ENCODE results near the gene YWHAE.

DNA sequence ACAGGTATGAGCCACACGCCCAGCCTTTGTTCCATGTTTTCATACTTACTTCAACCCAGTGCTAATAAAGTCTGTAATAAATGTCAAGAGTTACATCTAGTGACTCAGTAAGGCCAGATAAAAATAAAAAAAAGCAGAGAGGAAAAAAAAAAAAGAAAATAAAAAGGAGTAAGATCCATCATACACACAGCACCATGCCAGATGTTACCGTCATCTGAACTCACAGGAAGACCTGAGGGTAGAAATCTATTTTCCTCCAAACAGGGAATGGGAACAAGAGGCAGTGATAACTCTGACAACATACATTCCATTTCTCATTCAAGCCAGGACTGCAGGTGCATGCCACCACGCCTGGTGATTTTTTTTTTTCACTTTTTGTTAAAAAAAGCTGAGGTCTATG is 35.3 kb upstream of the YWHAE start:
- TF ChIP-seq EZH2 (IDR thresholded peaks at IDR 0.05; ENCODE audit: borderline replicate concordance), result no peak
- TF ChIP-seq, protein P1, sequence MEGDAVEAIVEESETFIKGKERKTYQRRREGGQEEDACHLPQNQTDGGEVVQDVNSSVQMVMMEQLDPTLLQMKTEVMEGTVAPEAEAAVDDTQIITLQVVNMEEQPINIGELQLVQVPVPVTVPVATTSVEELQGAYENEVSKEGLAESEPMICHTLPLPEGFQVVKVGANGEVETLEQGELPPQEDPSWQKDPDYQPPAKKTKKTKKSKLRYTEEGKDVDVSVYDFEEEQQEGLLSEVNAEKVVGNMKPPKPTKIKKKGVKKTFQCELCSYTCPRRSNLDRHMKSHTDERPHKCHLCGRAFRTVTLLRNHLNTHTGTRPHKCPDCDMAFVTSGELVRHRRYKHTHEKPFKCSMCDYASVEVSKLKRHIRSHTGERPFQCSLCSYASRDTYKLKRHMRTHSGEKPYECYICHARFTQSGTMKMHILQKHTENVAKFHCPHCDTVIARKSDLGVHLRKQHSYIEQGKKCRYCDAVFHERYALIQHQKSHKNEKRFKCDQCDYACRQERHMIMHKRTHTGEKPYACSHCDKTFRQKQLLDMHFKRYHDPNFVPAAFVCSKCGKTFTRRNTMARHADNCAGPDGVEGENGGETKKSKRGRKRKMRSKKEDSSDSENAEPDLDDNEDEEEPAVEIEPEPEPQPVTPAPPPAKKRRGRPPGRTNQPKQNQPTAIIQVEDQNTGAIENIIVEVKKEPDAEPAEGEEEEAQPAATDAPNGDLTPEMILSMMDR (IDR thresholded peaks at IDR 0.05; ENCODE audit: poor library complexity), result no peak
